Retinal pigment epithelial cell (primary cell): ENCODE data around the gene SCG3.

ENCODE experiments used
- DNase-seq: peaks from one replicate; pipeline ENCODE4 v3.0.0-alpha.2; 2010; ENCODE audit warnings: low read depth
- H3K4me3 ChIP-seq: 2 replicates; pipeline ENCODE4 v1.5.1; 2011; ENCODE audit warnings: mild to moderate bottlenecking, low read length, control low read depth, moderate library complexity
- TF ChIP-seq, protein P1 (sequence below): conservative IDR thresholded peaks from 2 replicates; pipeline ENCODE4 v1.5.1; 2011; ENCODE audit warnings: low read depth, low read length, control low read depth, inconsistent platforms

Gene SCG3

DNA sequence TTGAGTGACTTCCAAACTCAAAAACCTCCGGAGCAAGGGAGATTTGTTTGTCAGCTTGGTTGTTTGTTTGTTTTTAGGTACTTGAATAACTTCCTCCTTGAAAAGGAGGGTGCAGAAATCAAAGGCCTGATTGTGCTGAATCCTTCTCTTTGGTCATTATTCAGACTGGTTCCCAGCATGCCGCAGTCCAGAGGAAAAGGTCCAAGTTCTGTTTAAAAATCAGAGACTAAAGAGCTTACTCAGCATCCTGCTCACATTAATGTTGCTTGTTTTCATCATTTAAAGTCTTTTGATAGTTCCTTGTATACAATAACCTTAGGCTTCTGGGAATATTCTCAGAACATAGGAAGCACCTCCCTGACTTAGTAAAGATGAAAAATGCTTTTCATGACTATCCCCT, 982 bp upstream of the SCG3 start:
- TF ChIP-seq, protein P1, sequence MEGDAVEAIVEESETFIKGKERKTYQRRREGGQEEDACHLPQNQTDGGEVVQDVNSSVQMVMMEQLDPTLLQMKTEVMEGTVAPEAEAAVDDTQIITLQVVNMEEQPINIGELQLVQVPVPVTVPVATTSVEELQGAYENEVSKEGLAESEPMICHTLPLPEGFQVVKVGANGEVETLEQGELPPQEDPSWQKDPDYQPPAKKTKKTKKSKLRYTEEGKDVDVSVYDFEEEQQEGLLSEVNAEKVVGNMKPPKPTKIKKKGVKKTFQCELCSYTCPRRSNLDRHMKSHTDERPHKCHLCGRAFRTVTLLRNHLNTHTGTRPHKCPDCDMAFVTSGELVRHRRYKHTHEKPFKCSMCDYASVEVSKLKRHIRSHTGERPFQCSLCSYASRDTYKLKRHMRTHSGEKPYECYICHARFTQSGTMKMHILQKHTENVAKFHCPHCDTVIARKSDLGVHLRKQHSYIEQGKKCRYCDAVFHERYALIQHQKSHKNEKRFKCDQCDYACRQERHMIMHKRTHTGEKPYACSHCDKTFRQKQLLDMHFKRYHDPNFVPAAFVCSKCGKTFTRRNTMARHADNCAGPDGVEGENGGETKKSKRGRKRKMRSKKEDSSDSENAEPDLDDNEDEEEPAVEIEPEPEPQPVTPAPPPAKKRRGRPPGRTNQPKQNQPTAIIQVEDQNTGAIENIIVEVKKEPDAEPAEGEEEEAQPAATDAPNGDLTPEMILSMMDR: no peak
- no peak for DNase-seq
- H3K4me3 ChIP-seq: no peak overlapping the region

DNA sequence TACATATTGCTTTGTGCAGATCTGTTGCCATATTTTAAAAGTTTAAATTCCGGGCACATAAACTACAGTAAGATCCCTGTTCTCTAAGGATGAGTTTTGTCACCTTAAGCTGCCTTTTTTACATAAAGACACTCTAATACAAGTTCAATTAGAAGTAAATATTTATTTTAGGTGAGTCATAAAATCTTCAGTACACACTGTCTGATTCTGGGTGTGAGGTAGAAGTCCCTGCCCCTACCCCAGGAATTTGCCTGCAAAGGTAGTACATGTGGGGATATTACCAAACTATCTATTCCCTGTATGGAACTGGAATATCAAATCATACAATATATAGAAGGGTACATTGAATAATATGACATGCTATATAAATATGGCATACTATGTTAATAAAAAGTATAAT, 6.3 kb downstream of the SCG3 start:
- TF ChIP-seq, protein P1: no peak
- DNase-seq: no peak
- no peak overlapping the region for H3K4me3 ChIP-seq

DNA sequence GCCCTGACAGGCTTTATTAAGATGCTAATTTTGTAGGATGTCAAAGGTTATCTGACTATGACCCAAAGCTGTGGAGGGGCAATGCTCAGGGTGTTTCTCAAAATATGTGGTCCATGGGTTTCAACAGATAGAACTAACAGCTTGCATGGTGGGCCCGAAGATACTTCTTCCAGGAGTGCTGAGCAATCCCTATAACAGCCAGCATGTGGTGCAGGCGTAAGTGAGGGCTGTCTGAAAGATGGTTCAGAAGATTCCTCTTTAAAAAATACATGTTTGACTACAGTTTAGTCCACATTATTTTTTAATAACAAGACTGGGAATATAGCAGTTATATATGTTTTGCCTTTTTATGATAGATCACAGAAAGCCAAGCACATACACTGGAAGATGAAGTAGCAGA, 7.6 kb downstream of the SCG3 start:
- no peak overlapping the region for H3K4me3 ChIP-seq
- no peak for DNase-seq
- TF ChIP-seq, protein P1: no peak

DNA sequence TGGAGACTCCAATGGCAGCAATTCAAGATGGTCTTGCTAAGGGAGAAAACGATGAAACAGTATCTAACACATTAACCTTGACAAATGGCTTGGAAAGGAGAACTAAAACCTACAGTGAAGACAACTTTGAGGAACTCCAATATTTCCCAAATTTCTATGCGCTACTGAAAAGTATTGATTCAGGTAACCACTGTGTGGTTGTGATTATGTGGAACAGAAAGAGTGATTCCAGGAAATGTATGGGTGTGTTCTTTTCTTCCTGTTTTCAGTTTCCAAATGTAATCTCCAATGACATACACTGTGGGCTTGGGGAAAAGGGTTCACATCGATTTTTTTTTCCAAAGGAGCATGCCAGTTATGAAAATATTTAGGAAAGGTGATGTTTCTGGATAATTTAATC, 10.9 kb downstream of the SCG3 start:
- no peak overlapping the region for H3K4me3 ChIP-seq
- no peak for DNase-seq
- TF ChIP-seq, protein P1: no peak

DNA sequence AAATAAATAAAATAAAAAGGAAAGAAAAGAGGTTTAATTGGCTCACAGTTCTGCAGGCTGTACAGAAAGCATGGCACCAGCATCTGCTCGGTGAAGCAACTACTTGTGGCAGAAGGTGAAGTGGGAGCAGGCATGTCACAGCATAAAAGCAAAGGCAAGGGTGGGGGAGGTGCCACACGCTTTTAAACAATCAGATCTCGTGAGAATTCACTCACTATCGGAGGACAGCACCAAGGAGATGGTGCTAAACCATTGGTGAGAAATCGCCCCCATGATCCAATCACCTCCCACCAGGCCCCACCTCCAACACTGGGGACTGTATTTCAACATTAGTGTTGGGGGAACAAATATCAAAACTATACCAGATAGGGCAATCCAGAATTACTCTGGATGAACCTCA, 15.3 kb downstream of the SCG3 start:
- H3K4me3 ChIP-seq: no peak overlapping the region
- DNase-seq: no peak
- TF ChIP-seq, protein P1: no peak

DNA sequence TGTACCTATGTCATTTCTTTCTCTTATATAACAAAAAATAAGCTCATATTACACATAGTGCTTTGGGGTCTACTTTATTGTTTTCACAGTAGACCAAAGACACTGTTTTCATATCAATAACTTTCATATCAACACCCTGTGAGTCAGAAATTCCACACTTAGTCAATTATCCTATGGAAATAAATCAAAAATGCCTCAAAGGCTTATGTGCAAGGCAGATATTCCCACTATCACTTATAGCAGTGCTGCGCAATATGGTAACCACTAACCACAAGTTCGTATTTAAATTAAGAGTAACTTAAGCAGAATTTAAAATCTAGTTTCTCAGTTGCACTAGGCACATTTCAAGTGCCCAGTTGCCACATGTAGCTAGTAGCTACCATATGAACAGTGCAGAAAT, 15.9 kb downstream of the SCG3 start:
- H3K4me3 ChIP-seq: no peak overlapping the region
- TF ChIP-seq, protein P1: no peak
- DNase-seq: no peak

DNA sequence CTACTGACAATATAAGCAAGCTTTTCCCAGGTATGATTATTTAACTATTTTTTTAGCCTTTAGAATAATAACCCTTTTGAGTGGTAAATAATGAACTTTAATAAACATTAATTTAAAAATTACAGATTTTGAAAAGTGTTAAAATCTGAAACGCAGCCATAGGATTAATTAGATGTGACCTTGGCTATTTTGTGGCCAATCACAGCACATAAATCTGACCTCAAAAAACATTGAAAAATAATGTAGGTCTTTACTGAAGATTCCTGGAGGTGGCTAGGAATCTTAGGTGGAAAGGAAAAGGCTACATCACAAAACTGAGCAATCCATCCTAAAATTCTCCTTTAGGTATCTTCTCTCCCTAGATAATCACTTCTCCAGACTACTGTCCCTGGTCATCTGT, 18.1 kb downstream of the SCG3 start:
- TF ChIP-seq, protein P1: no peak
- H3K4me3 ChIP-seq: no peak overlapping the region
- DNase-seq: no peak
